PFSK-1 (cell line): ENCODE data around the gene MAMLD1.

Experiments used
- POLR2AphosphoS5 ChIP-seq: IDR thresholded peaks from 2 replicates; pipeline ENCODE4 v1.6.1; 2012; ENCODE audit warnings: low read depth, mild to moderate bottlenecking, control low read depth, low read length, moderate library complexity
- REST ChIP-seq, 2 experiments: IDR thresholded peaks; 2 replicates each; pipeline versions ENCODE4 v1.6.1 to v1.8.0; 2011 to 2012; ENCODE audit warnings: low read depth in 2 of 2, low read length in 2 of 2, control low read depth in 1 of 2, inconsistent platforms in 1 of 2, mild to moderate bottlenecking in 1 of 2, moderate library complexity in 1 of 2; ENCODE audit not compliant: insufficient read depth in 1 of 2
- SIN3A ChIP-seq: IDR thresholded peaks from 2 replicates; pipeline ENCODE4 v1.6.1; 2012; ENCODE audit warnings: mild to moderate bottlenecking, low read length, moderate library complexity, borderline replicate concordance; ENCODE audit not compliant: insufficient read depth
- TAF1 ChIP-seq: IDR thresholded peaks from 2 replicates; pipeline ENCODE4 v1.6.1; 2012; ENCODE audit warnings: low read length, control low read depth, borderline replicate concordance; ENCODE audit not compliant: insufficient read depth

GRCh38 chrX:150548684-150549083, 185.6 kb downstream of the MAMLD1 start:
- TF ChIP-seq TAF1 (no peak), POLR2AphosphoS5 (no peak), SIN3A (no peak), REST (IDR thresholded peaks at IDR 0.05; ENCODE audit: insufficient read depth in 1 of 2, low read depth in 2 of 2, low read length in 2 of 2) (no peak)
